Liver (tissue), 9 donors: ENCODE data around the gene SHOC2. TPM values are rescaled to one million over a fixed set of nuclear protein-coding genes. Genes with fewer than 3 reads are reported as not detected.

Experiments
- DNase-seq: peaks from one replicate; pipeline ENCODE4 v3.0.0-alpha.2; 2017; ENCODE audit warnings: low spot score
- H3K27ac ChIP-seq, 2 donors: one replicate each; pipeline ENCODE4 v1.7.0; 2013; ENCODE audit warnings: inconsistent platforms in 2 of 2, low read length in 2 of 2, control low read depth in 1 of 2, low read depth in 1 of 2, mild to moderate bottlenecking in 1 of 2
- H3K27me3 ChIP-seq, 4 donors: one replicate each; pipeline versions ENCODE4 v1.6.1 to v1.7.0; 2013; ENCODE audit warnings: low read length in 3 of 4, inconsistent platforms in 1 of 4, mild to moderate bottlenecking in 1 of 4, moderate library complexity in 1 of 4; ENCODE audit not compliant: control insufficient read depth in 4 of 4, insufficient read depth in 4 of 4
- H3K36me3 ChIP-seq, 4 donors: one replicate each; pipeline versions ENCODE4 v1.6.1 to v1.7.0; 2013; ENCODE audit warnings: low read length in 3 of 4, mild to moderate bottlenecking in 3 of 4, low read depth in 1 of 4, moderate library complexity in 1 of 4; ENCODE audit not compliant: control insufficient read depth in 4 of 4, insufficient read depth in 3 of 4
- H3K4me1 ChIP-seq, 4 donors: one replicate each; pipeline versions ENCODE4 v1.6.1 to v1.7.0; 2013; ENCODE audit warnings: low read length in 3 of 4, mild to moderate bottlenecking in 3 of 4, moderate library complexity in 1 of 4; ENCODE audit not compliant: control insufficient read depth in 4 of 4, insufficient read depth in 4 of 4
- H3K4me3 ChIP-seq, 3 donors: one replicate each; pipeline versions ENCODE4 v1.6.1 to v1.7.0; 2013; ENCODE audit warnings: low read length in 3 of 3, control low read depth in 1 of 3, low read depth in 1 of 3, mild to moderate bottlenecking in 1 of 3
- H3K9ac ChIP-seq, 2 donors: one replicate each; pipeline ENCODE4 v1.7.0; 2013; ENCODE audit warnings: low read length in 2 of 2, mild to moderate bottlenecking in 2 of 2, moderate library complexity in 2 of 2, control low read depth in 1 of 2, low read depth in 1 of 2
- H3K9me3 ChIP-seq, 4 donors: one replicate each; pipeline versions ENCODE4 v1.6.1 to v1.7.0; 2013; ENCODE audit warnings: low read length in 3 of 4; ENCODE audit not compliant: control insufficient read depth in 4 of 4
- ATF3 ChIP-seq: IDR thresholded peaks from 2 replicates; pipeline ENCODE4 v1.6.1; 2016; ENCODE audit warnings: antibody characterized with exemption
- CTCF ChIP-seq: fragments of 150-350 bp; IDR thresholded peaks from 2 replicates; pipeline ENCODE4 v1.5.1; 2017; ENCODE audit warnings: improper control_type of control experiment, low read depth, low read length; ENCODE audit not compliant: missing input control
- EGR1 ChIP-seq, 2 donors: IDR thresholded peaks; 2 replicates each; pipeline ENCODE4 v1.6.1; 2016 to 2018; ENCODE audit warnings: antibody characterized with exemption in 2 of 2, low read depth in 2 of 2
- FOXA1 ChIP-seq: IDR thresholded peaks from 2 replicates; pipeline ENCODE4 v1.6.1; 2016; ENCODE audit warnings: antibody characterized with exemption
- FOXA2 ChIP-seq: IDR thresholded peaks from 2 replicates; pipeline ENCODE4 v1.6.1; 2016; ENCODE audit warnings: antibody characterized with exemption
- GABPA ChIP-seq, 2 donors: IDR thresholded peaks in 1 of 2; conservative IDR thresholded peaks in 1 of 2; 2 replicates each; pipeline ENCODE4 v1.6.1; 2016; ENCODE audit warnings: antibody characterized with exemption in 2 of 2, mild to moderate bottlenecking in 1 of 2, moderate library complexity in 1 of 2
- HNF4A ChIP-seq, 2 donors: conservative IDR thresholded peaks; 2 replicates each; pipeline ENCODE4 v1.6.1; 2016; ENCODE audit warnings: antibody characterized with exemption in 2 of 2, mild to moderate bottlenecking in 2 of 2
- HNF4G ChIP-seq: IDR thresholded peaks from 2 replicates; pipeline ENCODE4 v1.6.1; 2016; ENCODE audit warnings: antibody characterized with exemption
- MAX ChIP-seq: IDR thresholded peaks from 2 replicates; pipeline ENCODE4 v1.6.1; 2016; ENCODE audit warnings: antibody characterized with exemption
- NR2F2 ChIP-seq: IDR thresholded peaks from 2 replicates; pipeline ENCODE4 v1.6.1; 2016; ENCODE audit warnings: antibody characterized with exemption
- RAD21 ChIP-seq, 2 donors: IDR thresholded peaks; 2 replicates each; pipeline ENCODE4 v1.6.1; 2016; ENCODE audit warnings: antibody characterized with exemption in 2 of 2, mild to moderate bottlenecking in 2 of 2
- REST ChIP-seq: IDR thresholded peaks from 2 replicates; pipeline ENCODE4 v1.6.1; 2016; ENCODE audit warnings: antibody characterized with exemption, mild to moderate bottlenecking
- RXRA ChIP-seq, 2 donors: IDR thresholded peaks; 2 replicates each; pipeline ENCODE4 v1.6.1; 2017 to 2018; ENCODE audit warnings: antibody characterized with exemption in 2 of 2, mild to moderate bottlenecking in 1 of 2
- SP1 ChIP-seq: IDR thresholded peaks from 2 replicates; pipeline ENCODE4 v1.6.1; 2018; ENCODE audit warnings: antibody characterized with exemption, mild to moderate bottlenecking
- TAF1 ChIP-seq: conservative IDR thresholded peaks from 2 replicates; pipeline ENCODE4 v1.6.1; 2016; ENCODE audit warnings: antibody characterized with exemption, mild to moderate bottlenecking
- YY1 ChIP-seq: IDR thresholded peaks from 2 replicates; pipeline ENCODE4 v1.6.1; 2016; ENCODE audit warnings: antibody characterized with exemption, mild to moderate bottlenecking
- ZBTB33 ChIP-seq: IDR thresholded peaks from 2 replicates; pipeline ENCODE4 v1.6.1; 2016; ENCODE audit warnings: antibody characterized with exemption
- WGBS: extraction: QIAGEN DNeasy Blood & Tissue Kit; methylation state at CpG from one replicate; pipeline ENCODE4 v1.1.7; 2013; 5-methylcytosine and 5-hydroxymethylcytosine counted together
- polyA plus RNA-seq, 2 donors: library from polyadenylated mRNA; stranded (reverse) in 1 of 2; unstranded in 1 of 2; fragments of 200-250 nt in 1 of 2; fragments of >200 nt in 1 of 2; fragmentation: Nextera tagmentation in 1 of 2; extraction: Ambion mirVana in 1 of 2; gene quantifications; one replicate each; pipeline versions ENCODE4 v1.2.1 to v1.2.3, GENCODE V29; 2013 to 2015
- total RNA-seq, 2 donors: library from RNA; depleted of rRNA; stranded (reverse); fragments of >200 nt; gene quantifications; one replicate each; pipeline ENCODE4 v1.2.3, GENCODE V29; 2014
- donor health status: healthy.
- donor health status: healthy.
- donor health status: healthy.
- donor health status: healthy.
- donor health status: healthy.

The SHOC2 gene
- total and polyA plus RNA-seq, 4 donors, result 7.8 to 33.7 (median 17.9) TPM

- TF ChIP-seq TAF1, result no peak
These were observed 95.8 kb downstream of the SHOC2 start (continued) for GRCh38 chr10:111015181-111015580.

- TF ChIP-seq GABPA (IDR thresholded peaks at IDR 0.05 in 1 of 2, conservative IDR thresholded peaks at IDR 0.05 in 1 of 2), result no peak
- H3K9ac ChIP-seq, result no peak overlapping the region
- no peak overlapping the region for H3K4me3 ChIP-seq
- H3K36me3 ChIP-seq, result peaks cover 0 to 15% (median 5%) of the 10 kb centered on the region in 4 donors
- H3K27me3 ChIP-seq, result no peaks in the 10 kb centered on the region
- no peaks in the 10 kb centered on the region for H3K4me1 ChIP-seq
- no peak for DNase-seq
- no peaks in the 10 kb centered on the region for H3K9me3 ChIP-seq
- 50% methylated on average over 2 of the region's 2 CpGs for WGBS
- H3K27ac ChIP-seq, result no peak overlapping the region
These were observed 97.7 kb downstream of the SHOC2 start for GRCh38 chr10:111017098-111017497.

- TF ChIP-seq GABPA (IDR thresholded peaks at IDR 0.05 in 1 of 2, conservative IDR thresholded peaks at IDR 0.05 in 1 of 2) (no peak), NR2F2 (no peak), CTCF (no peak), RAD21 (IDR thresholded peaks at IDR 0.05) (no peak), SP1 (no peak), ATF3 (no peak), FOXA2 (no peak)
- peaks cover 0 to 12% (median 2%) of the 10 kb centered on the region in 4 donors for H3K36me3 ChIP-seq
- H3K4me3 ChIP-seq, result no peak overlapping the region
- no peak overlapping the region for H3K9ac ChIP-seq
- no peaks in the 10 kb centered on the region for H3K4me1 ChIP-seq
- H3K9me3 ChIP-seq, result no peaks in the 10 kb centered on the region
- H3K27ac ChIP-seq, result no peak overlapping the region
- no peak for DNase-seq
- H3K27me3 ChIP-seq, result no peaks in the 10 kb centered on the region
These were observed 98.6 kb downstream of the SHOC2 start for GRCh38 chr10:111018021-111018420.

- TF ChIP-seq MAX (no peak), HNF4A (conservative IDR thresholded peaks at IDR 0.05) (no peak), RAD21 (IDR thresholded peaks at IDR 0.05) (no peak), SP1 (no peak), GABPA (IDR thresholded peaks at IDR 0.05 in 1 of 2, conservative IDR thresholded peaks at IDR 0.05 in 1 of 2) (no peak), TAF1 (no peak), FOXA2 (no peak), REST (no peak), ATF3 (no peak), RXRA (IDR thresholded peaks at IDR 0.05) (no peak), NR2F2 (no peak), FOXA1 (no peak), YY1 (no peak), ZBTB33 (no peak), EGR1 (IDR thresholded peaks at IDR 0.05; ENCODE audit: low read depth in 2 of 2) (no peak), HNF4G (no peak)
- Histone ChIP-seq H3K27ac (no peak overlapping the region), H3K9ac (no peak overlapping the region), H3K27me3 (no peaks in the 10 kb centered on the region), H3K9me3 (no peaks in the 10 kb centered on the region), H3K4me3 (no peak overlapping the region), H3K36me3 (peaks cover 0 to 5% (median 3%) of the 10 kb centered on the region in 4 donors), H3K4me1 (no peaks in the 10 kb centered on the region)
- DNase-seq, result no peak
These were observed 103.7 kb downstream of the SHOC2 start for GRCh38 chr10:111023060-111023459.
